NCI-H2171 (cell line): Measurements from ENCODE around the gene ATP8B3.
"Not testable (repeated sequence)": the region's sequence is repeated elsewhere in the genome, so short reads cannot be mapped to it uniquely, and the experiment has no call there.

Experiments
- DNase-seq: peaks from one replicate; lab custom pipeline; 2025; lab: John Stamatoyannopoulos, UW

Gene ATP8B3

GRCh38 chr19:1770866-1771576 is 41.1 kb downstream of the ATP8B3 start:
- DNase-seq = no peak

- DNase-seq = no peak
Observed at GRCh38 chr19:1769645-1769985, 42.5 kb downstream of the ATP8B3 start.

DNA sequence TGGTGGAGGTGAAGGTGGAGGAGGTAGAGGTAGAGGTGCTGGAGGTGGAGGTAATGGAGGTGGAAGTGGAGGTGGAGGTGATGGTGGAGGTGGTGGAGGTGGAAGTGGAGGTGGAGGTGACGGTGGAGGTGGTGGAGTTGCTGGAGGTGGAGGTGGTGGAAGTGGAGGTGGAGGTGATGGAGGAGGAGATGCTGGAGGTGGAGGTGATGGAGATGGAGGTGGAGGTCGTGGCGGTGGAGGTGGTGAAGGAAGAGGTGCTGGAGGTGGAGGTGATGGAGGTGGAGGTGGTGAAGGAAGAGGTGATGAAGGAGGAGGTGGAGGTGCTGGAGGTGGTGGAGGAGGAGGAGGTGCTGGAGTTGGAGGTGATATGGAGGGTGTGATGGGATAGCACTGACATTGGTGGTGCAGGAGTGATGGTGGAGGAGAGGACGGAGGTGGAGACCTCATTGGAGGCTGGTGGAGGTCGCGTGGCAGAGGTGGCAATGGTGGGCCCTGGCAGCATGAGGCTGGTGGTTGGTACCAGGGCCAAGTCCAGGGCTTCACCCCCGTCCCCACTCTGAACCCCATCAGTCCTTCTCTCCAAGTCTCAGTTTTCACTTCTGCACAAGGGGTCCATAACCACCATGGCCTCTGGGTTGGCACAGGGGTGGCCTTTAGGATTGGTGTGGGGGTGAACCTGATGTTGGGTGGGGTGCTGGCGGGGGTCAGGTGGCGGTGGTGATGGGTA is 43.0 kb downstream of the ATP8B3 start:
- no peak for DNase-seq

- no peak for DNase-seq
Observed at GRCh38 chr19:1768248-1768647, 43.8 kb downstream of the ATP8B3 start.

GRCh38 chr19:1767464-1767933 is 44.6 kb downstream of the ATP8B3 start:
- DNase-seq = no peak

- no peak for DNase-seq
Observed at GRCh38 chr19:1766800-1767352, 45.2 kb downstream of the ATP8B3 start.

- no peak for DNase-seq
Observed at GRCh38 chr19:1765904-1766799, 45.9 kb downstream of the ATP8B3 start.

GRCh38 chr19:1765232-1765903 is 46.7 kb downstream of the ATP8B3 start:
- no peak for DNase-seq

DNA sequence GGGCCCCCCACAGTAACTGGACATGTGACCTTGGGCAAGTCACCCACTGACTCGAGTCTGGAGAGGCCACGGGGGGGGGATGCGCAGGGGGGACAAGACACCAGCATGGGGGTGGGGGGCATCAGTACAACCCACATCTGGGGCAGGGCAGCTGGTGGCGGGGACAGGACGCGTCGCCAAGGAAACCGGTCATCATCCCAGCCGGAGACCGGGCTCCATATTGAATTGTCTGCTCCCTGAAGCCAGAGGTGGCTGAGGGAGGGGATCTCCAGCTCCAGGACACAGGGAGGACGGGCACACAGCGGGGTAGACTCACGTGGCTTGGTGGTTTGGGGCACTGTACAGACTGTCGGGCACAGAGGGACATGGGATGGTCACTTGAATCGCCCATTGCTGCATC is 47.3 kb downstream of the ATP8B3 start:
- no peak for DNase-seq

GRCh38 chr19:1763648-1764639 is 48.1 kb downstream of the ATP8B3 start:
- no peak for DNase-seq

DNA sequence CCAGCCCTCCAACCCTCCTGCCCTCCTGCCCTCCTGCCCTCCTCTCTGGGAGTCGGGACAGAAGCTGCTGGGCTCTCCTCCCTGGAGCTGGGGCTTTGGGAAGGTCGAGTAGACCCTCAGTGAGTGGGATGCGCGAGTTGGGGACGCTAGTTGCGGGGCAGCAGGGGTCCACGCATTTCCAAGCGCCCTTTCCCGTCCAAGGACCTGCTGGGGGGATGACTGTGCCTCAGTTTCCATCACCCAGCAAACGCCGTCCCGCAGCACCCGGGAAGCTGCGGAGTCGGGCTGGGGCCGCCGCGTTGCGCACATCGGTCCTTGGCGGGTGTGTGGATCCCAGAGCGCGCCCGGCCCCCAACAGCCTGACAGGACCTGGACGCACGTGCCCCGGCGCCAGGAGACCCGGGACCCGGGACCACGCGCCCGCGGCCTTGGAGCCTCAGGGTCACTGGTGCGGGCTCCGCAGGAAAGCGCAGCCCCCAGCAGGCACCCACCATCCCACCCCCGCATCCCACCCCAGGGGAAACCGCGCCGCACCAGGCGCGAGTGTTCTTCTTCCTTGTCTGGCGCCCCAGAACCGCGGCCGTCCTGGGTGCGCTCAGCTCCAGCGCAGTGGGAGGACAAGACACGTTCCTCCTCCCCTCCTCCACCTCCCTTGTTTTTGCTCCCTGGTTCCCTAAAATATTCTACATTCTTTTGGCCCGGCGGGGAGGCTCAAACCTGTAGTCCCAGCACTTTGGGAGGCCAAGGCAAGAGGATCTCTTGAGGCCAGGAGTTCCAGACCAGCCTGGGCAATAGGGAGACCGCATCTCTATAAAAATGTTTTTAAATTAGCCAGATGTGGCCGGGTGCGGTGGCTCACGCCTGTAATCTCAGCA is 49.6 kb downstream of the ATP8B3 start:
- no peak for DNase-seq

- DNase-seq = no peak
Observed at GRCh38 chr19:1761528-1762242, 50.4 kb downstream of the ATP8B3 start.

GRCh38 chr19:1760786-1761527 is 51.1 kb downstream of the ATP8B3 start:
- not testable (repeated sequence) for DNase-seq

DNA sequence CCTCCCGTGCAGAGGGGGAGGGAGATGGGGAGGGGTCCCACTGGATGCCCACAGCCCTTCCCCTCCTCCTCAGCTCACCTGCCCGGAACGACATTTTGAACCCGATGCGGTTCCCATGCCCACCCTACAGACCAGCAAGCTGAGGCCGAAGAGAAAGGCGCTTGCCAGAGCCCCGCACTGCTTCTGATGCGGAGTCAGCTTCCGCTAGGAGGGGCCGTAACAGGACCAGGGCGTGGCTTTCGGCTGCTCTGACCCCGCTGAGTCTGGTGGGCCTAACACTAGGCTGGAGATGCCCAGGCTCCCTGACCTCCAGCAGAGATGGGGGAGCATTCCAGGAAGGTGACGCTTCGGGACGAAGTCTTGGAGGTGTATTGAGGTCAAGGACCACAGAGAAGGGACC is 52.1 kb downstream of the ATP8B3 start:
- no peak for DNase-seq

GRCh38 chr19:1758959-1759903 is 52.8 kb downstream of the ATP8B3 start:
- no peak for DNase-seq

DNA sequence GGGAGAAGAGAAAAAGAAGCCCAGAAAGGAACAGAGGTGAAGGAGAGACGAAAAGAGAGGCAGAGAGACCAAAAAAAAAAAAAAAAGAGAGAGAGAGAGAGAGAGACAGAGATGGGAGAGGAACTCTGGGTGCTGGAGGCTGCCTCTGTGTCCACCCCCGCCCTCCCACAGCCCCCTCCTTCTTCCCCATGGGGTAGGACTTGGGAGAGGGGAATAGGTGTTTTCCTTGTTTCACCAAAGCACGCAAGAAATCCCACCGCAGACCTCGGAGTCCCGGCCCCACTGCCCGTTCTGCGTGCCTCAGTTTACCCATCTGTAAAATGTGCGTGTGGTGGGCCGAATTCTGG is 53.9 kb downstream of the ATP8B3 start:
- no peak for DNase-seq
